ENCODE measurements around the gene MAGI2.

MAGI2 gene

DNA sequence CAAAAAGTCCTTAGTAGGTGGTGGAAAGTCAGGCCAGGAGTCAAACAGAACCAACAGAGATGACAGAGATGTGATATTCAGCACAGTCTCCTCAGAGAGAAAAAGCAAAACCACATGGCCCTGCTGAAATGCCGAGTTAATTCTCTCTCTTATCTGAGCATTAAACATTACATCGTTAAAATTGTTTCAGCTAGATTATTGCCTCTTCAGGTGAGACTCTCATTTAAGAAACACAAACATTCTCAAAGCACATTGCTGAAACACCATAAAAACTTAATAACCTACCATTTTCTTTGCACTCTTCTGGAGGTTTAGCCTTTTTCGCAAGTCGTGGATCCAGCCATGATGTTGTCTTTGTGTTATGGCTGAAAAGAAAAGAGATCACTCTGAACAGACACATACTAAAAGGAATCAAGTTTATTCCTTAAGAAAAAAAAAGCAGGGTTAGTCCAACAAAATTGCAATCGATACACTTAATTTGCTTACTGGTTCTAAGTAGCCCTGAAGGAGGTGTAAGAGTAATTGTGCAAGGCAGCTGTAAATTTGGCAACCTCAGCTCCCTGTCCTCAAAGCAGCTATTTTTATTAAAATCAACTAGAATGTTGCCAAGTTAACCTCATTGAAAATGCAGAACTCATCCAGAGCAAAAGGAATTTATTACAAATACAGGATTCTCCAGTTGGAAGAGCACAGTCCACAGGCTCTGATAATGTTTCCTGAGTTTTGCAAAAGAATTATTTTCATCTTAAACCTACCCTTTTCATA lies 963.8 kb downstream of the MAGI2 start:
- Histone ChIP-seq H3K27me3 (ENCODE audit: low read length) (no peaks in the 10 kb centered on the region), H3K36me3 (ENCODE audit: low read length) (no peaks in the 10 kb centered on the region), H4K20me1 (ENCODE audit: low read depth, low read length) (no peaks in the 10 kb centered on the region), H3K27ac (ENCODE audit: low read depth, low read length) (no peak overlapping the region), H3F3A (ENCODE audit: insufficient read depth) (no peaks in the 10 kb centered on the region), H3K9ac (ENCODE audit: low read length) (no peak overlapping the region), H3K9me2 (replicated peaks; ENCODE audit: insufficient read depth, low read length) (no peaks in the 10 kb centered on the region), H3K4me3 (ENCODE audit: insufficient read depth, low read length, poor library complexity, severe bottlenecking) (no peak overlapping the region), H3K79me2 (ENCODE audit: insufficient read depth, low read length) (no peaks in the 10 kb centered on the region), H2AFZ (ENCODE audit: low read depth, low read length, severe bottlenecking) (no peak overlapping the region), H3K4me2 (ENCODE audit: low read depth, low read length, poor library complexity, severe bottlenecking) (no peak overlapping the region), H3K9me3 (ENCODE audit: insufficient read depth, low read length) (no peaks in the 10 kb centered on the region)
- TF ChIP-seq EZH2phosphoT487 (conservative IDR thresholded peaks at IDR 0.05; ENCODE audit: low read length), result no peak
- TF ChIP-seq, protein P1, sequence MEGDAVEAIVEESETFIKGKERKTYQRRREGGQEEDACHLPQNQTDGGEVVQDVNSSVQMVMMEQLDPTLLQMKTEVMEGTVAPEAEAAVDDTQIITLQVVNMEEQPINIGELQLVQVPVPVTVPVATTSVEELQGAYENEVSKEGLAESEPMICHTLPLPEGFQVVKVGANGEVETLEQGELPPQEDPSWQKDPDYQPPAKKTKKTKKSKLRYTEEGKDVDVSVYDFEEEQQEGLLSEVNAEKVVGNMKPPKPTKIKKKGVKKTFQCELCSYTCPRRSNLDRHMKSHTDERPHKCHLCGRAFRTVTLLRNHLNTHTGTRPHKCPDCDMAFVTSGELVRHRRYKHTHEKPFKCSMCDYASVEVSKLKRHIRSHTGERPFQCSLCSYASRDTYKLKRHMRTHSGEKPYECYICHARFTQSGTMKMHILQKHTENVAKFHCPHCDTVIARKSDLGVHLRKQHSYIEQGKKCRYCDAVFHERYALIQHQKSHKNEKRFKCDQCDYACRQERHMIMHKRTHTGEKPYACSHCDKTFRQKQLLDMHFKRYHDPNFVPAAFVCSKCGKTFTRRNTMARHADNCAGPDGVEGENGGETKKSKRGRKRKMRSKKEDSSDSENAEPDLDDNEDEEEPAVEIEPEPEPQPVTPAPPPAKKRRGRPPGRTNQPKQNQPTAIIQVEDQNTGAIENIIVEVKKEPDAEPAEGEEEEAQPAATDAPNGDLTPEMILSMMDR (IDR thresholded peaks at IDR 0.05; ENCODE audit: insufficient read depth, low read length, poor library complexity, severe bottlenecking), result no peak

DNA sequence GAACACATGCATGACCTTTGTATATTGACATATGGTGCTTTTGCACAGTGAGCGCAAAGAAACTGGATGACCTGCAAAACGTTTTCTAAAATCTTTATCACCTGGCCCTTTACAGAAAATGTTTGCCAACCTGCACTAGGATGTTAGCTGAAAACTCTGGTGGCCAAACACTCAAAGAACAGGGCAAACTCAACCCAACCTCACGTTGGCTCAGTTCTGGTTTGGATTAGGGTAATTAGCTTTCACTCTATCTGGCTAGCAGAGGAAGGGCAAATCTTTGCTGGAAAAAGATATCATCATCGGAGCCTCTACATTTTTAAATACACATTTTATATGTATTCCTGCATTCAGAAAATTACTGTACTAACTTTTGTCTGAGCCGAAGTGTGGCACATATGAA lies 966.0 kb downstream of the MAGI2 start:
- H3F3A ChIP-seq (ENCODE audit: insufficient read depth), result no peaks in the 10 kb centered on the region
- H3K79me2 ChIP-seq (ENCODE audit: insufficient read depth, low read length), result no peaks in the 10 kb centered on the region
- TF ChIP-seq, protein P1 (IDR thresholded peaks at IDR 0.05; ENCODE audit: insufficient read depth, low read length, poor library complexity, severe bottlenecking), result no peak
- no peak for TF ChIP-seq EZH2phosphoT487 (conservative IDR thresholded peaks at IDR 0.05; ENCODE audit: low read length)
- H3K27me3 ChIP-seq (ENCODE audit: low read length), result no peaks in the 10 kb centered on the region
- H4K20me1 ChIP-seq (ENCODE audit: low read depth, low read length), result no peaks in the 10 kb centered on the region
- H2AFZ ChIP-seq (ENCODE audit: low read depth, low read length, severe bottlenecking), result no peak overlapping the region
- no peaks in the 10 kb centered on the region for H3K9me3 ChIP-seq (ENCODE audit: insufficient read depth, low read length)
- H3K9ac ChIP-seq (ENCODE audit: low read length), result no peak overlapping the region
- no peak overlapping the region for H3K27ac ChIP-seq (ENCODE audit: low read depth, low read length)
- H3K36me3 ChIP-seq (ENCODE audit: low read length), result no peaks in the 10 kb centered on the region
- no peak overlapping the region for H3K4me2 ChIP-seq (ENCODE audit: low read depth, low read length, poor library complexity, severe bottlenecking)
- H3K4me3 ChIP-seq (ENCODE audit: insufficient read depth, low read length, poor library complexity, severe bottlenecking), result no peak overlapping the region
- H3K9me2 ChIP-seq (replicated peaks; ENCODE audit: insufficient read depth, low read length), result no peaks in the 10 kb centered on the region

DNA sequence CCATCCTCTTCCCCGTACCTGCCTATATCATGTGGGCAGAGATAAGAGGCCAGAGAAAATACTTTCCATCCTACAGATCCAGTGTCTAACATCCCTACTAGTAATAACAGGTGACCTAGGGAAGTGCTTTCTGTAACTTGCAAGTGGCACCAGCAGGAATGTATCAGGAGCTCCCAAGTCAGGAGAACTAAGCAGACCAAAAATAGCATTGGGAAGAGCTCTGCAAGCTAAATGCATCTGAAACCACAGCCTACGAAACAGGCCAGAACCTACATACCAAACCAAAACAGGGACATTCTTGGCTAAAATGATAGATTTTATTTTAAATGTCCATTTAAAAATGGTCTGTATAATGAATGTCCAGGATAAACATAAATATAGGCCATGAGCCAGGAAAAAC lies 974.1 kb downstream of the MAGI2 start:
- Histone ChIP-seq H3K9me2 (replicated peaks; ENCODE audit: insufficient read depth, low read length) (no peaks in the 10 kb centered on the region), H3K79me2 (ENCODE audit: insufficient read depth, low read length) (no peaks in the 10 kb centered on the region), H2AFZ (ENCODE audit: low read depth, low read length, severe bottlenecking) (no peak overlapping the region), H4K20me1 (ENCODE audit: low read depth, low read length) (no peaks in the 10 kb centered on the region), H3K4me3 (ENCODE audit: insufficient read depth, low read length, poor library complexity, severe bottlenecking) (no peak overlapping the region), H3K9ac (ENCODE audit: low read length) (no peak overlapping the region), H3K4me2 (ENCODE audit: low read depth, low read length, poor library complexity, severe bottlenecking) (no peak overlapping the region), H3K27ac (ENCODE audit: low read depth, low read length) (no peak overlapping the region), H3F3A (ENCODE audit: insufficient read depth) (no peaks in the 10 kb centered on the region), H3K27me3 (ENCODE audit: low read length) (no peaks in the 10 kb centered on the region), H3K36me3 (ENCODE audit: low read length) (no peaks in the 10 kb centered on the region), H3K9me3 (ENCODE audit: insufficient read depth, low read length) (no peaks in the 10 kb centered on the region)
- TF ChIP-seq, protein P1 (IDR thresholded peaks at IDR 0.05; ENCODE audit: insufficient read depth, low read length, poor library complexity, severe bottlenecking), result no peak
- TF ChIP-seq EZH2phosphoT487 (conservative IDR thresholded peaks at IDR 0.05; ENCODE audit: low read length), result no peak
